GM19035 (cell line): ENCODE measurements around the gene DCDC2B.
A peak's percentile ranks its signal among the peaks of the same experiment; 100 is the strongest.

ENCODE experiments used
- ATAC-seq: cut with Tn5 transposase; IDR thresholded peaks from one replicate; pipeline ENCODE4 v1.9.1; 2021; ENCODE audit not compliant: unreplicated experiment

Gene DCDC2B

GRCh38 chr1:32221980-32222755, 13.3 kb downstream of the DCDC2B start, which contains the start of the genes EIF3I and TMEM234:
Gene EIF3I, plus strand, starts transcription at chr1:32222407. Its CDS starts 35 bp downstream, at chr1:32222442.
Gene TMEM234, minus strand, starts transcription at chr1:32222353. Its CDS starts 31 bp downstream, at chr1:32222322.
- ATAC-seq, result peak; percentile 93

GRCh38 chr1:32223683-32224082, 14.8 kb downstream of the DCDC2B start:
- ATAC-seq, result no peak

GRCh38 chr1:32224285-32224684, 15.4 kb downstream of the DCDC2B start:
- ATAC-seq, result no peak

- ATAC-seq, result no peak
Measured at GRCh38 chr1:32228771-32229170, 19.9 kb downstream of the DCDC2B start.

- no peak for ATAC-seq
Measured at GRCh38 chr1:32231843-32232432, 23.0 kb downstream of the DCDC2B start.

GRCh38 chr1:32232558-32233304, 23.8 kb downstream of the DCDC2B start:
- no peak for ATAC-seq

GRCh38 chr1:32234792-32235191, 25.9 kb downstream of the DCDC2B start:
- ATAC-seq, result no peak

GRCh38 chr1:32239337-32239736, 30.4 kb downstream of the DCDC2B start:
- ATAC-seq, result no peak

GRCh38 chr1:32239790-32240139, 30.9 kb downstream of the DCDC2B start:
- ATAC-seq, result no peak

GRCh38 chr1:32240140-32240951, 31.5 kb downstream of the DCDC2B start:
- no peak for ATAC-seq

GRCh38 chr1:32241001-32241763, 32.3 kb downstream of the DCDC2B start:
- ATAC-seq, result no peak

GRCh38 chr1:32242341-32242851, 33.5 kb downstream of the DCDC2B start:
- no peak for ATAC-seq

- ATAC-seq, result no peak
Measured at GRCh38 chr1:32246888-32247273, 38.0 kb downstream of the DCDC2B start, which contains the start of gene FAM167B. Gene FAM167B, plus strand, starts transcription at chr1:32247222. Its CDS starts 200 bp downstream, at chr1:32247422.

- no peak for ATAC-seq
Measured at GRCh38 chr1:32247452-32247851, 38.6 kb downstream of the DCDC2B start.

- no peak for ATAC-seq
Measured at GRCh38 chr1:32247983-32248889, 39.3 kb downstream of the DCDC2B start.

- peak; percentile 64 for ATAC-seq
Measured at GRCh38 chr1:32249831-32250525, 41.1 kb downstream of the DCDC2B start.

- no peak for ATAC-seq
Measured at GRCh38 chr1:32250893-32251716, 42.2 kb downstream of the DCDC2B start, which contains the start of gene LCK. Gene LCK, plus strand, starts transcription at chr1:32251265. Its CDS starts 23,065 bp downstream, at chr1:32274330.
